Right lobe of liver (tissue), 5 donors: Measurements from ENCODE around the gene PPP1R1C. TPM values are rescaled to one million over a fixed set of nuclear protein-coding genes. Genes with fewer than 3 reads are reported as not detected.

Experiments used
- small RNA-seq, 2 experiments: library from RNA; depleted of rRNA; stranded (forward); fragments of <200 nt; gene quantifications; one replicate each; pipeline ENCODE3, GENCODE V24; 2016
- total RNA-seq, 6 experiments: library from RNA; depleted of rRNA in 2 of 6; stranded (reverse); fragments of >200 nt in 2 of 6; fragmentation: NEBNext Ultra II Directional in 3 of 6; extraction: Animal tissue kit (Norgen Biotek cat#: 25700) in 3 of 6; gene quantifications; one replicate each; pipeline versions ENCODE4 v1.1.0 to v1.2.4, GENCODE V29; 2016 to 2023
- donor health status: DM: no; HTN: no; CAD: no.
- donor health status: DM: no; HTN: no; CAD: no.
- donor health status: DM: no; HTN: yes; CAD: no.
- donor health status: DM: no; HTN: yes; CAD: no.

The PPP1R1C gene
- total RNA-seq, 6 experiments from 2014 or later: 1.8 to 22.2 (median 8.8) TPM

Small RNAs within 50 kb of the gene (small RNA-seq; reads per million reads assigned to genes)
- gene RNA5SP113: 0.13 to 0.29 reads per million in 2 experiments

Other genes starting within 250 kb of the PPP1R1C start
- 100 to 1,000 TPM in 2 of 6 experiments, 10 to 100 TPM in 4; 49.4 to 129 (median 74.5) TPM for gene ITPRID2, start 94.1 kb upstream of the PPP1R1C start, total RNA-seq